GM21447 (cell line): ENCODE data around the gene RNF157.
A peak's percentile ranks its signal among the peaks of the same experiment; 100 is the strongest.
"Not testable (repeated sequence)": the region's sequence is repeated elsewhere in the genome, so short reads cannot be mapped to it uniquely, and the experiment has no call there.

Experiments
- ATAC-seq: cut with Tn5 transposase; IDR thresholded peaks from one replicate; pipeline ENCODE4 v1.9.1; 2021; ENCODE audit not compliant: unreplicated experiment

RNF157 gene

DNA sequence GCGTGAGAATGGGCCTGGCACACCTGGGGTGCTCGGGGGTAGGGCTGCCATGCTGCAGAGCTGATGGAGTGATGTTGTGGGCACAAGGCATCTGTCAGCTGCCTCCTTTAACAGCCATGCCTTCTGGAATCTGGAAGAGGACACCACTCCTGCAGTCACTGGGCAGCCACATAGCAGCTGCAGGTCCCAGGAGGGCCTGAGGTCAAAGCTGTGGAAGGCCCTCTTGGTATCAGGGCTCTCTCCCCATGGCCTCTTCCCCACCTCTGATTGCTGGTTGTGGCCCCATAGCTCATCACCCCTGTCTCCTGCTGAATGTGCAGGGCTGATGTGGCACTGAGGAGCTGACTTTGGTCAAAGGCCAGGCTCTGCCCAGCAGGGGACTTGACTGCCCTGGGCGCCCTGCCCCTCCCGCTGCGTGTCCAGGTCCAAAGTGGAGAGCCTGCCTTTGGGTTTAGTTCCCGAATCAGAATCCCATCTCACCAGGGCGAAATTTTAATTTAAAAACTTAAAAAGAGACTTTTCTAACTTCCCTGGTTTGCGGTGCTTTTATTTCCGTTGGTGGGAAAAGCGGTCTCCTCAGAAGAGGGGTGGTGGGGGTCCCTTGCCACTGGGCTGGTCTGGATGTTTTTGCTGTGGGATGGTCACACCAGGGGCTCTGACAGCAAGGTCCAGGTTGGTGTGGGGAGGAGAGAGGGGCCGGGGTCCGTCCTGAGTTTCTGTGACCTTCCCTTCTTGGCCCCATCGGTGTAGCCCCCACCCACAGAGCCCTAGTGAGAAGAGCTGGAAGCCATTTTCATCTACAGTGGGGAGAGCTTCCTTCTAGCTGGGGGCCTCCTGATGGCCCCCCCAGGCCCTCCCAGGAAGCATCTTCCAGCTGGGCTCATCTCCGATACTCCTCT is 30.7 kb upstream of the RNF157 start:
- peak; percentile 2 for ATAC-seq

- no peak for ATAC-seq
Observed at GRCh38 chr17:76270127-76270592, 29.9 kb upstream of the RNF157 start.

DNA sequence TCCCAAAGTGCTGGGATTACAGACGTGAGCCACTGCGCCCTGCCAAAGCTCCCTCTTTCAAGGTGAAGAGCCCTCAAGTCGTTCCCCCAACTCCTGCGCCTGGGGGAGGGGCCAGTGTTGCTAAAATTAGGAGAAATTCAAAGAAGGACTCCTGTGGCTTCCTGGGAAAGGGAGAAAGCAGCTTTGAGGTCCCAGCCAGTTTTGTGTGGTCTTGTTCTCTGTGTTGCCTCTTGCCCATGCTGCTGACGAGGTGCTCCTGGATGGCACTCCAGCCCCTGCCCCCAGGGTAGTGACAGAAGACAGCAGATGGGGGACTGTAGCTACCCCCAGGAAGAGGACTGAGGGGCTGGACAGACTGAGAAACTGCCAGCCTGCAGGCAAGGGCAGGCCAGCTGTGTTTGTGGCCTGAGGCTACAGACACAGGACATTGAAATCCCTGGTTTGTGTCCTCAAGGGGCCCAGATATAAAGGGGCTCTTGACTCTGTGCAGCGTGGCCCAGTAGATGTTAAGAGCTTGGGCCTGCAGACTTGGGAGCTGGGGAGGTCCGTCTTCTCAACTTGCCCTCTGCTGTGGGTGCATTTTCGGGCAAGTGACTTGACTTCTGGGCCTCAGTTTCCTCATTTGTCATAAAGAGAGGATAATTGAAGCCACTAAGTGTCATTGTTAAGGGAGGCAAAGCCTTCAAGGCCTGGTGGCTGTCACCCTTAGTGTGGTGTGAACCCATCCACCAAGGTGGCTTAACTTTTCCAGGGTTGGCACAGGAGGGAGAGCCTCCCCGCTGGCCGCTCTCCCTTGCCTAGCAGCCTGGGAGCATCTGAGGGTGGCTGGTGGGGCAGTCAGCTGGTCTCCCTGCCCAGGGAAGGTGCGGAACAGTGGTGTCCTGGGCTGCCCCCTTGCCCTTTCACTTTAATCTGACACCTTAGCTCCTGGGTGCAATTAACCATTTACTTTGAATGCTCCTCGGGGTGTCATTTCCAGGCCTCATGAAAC is 29.0 kb upstream of the RNF157 start:
- ATAC-seq = no peak

GRCh38 chr17:76268015-76268749 is 27.9 kb upstream of the RNF157 start:
- no peak for ATAC-seq

DNA sequence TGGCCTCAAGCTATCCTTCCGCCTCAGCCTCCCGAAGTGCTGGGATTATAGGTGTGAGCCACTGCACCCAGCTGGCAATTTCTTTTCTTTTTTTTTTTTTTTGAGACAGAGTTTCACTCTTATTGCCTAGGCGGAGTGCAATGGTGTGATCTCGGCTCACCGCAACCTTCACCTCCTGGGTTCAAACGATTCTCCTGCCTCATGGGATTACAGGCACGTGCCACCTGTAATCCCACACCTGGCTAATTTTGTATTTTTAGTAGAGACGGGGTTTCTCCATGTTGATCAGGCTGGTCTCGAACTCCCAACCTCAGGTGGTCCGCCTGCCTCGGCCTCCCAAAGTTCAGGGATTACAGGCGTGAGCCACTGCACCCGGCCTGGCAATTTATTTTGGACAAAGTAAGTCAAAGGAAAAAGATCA is 27.3 kb upstream of the RNF157 start:
- not testable (repeated sequence) for ATAC-seq

DNA sequence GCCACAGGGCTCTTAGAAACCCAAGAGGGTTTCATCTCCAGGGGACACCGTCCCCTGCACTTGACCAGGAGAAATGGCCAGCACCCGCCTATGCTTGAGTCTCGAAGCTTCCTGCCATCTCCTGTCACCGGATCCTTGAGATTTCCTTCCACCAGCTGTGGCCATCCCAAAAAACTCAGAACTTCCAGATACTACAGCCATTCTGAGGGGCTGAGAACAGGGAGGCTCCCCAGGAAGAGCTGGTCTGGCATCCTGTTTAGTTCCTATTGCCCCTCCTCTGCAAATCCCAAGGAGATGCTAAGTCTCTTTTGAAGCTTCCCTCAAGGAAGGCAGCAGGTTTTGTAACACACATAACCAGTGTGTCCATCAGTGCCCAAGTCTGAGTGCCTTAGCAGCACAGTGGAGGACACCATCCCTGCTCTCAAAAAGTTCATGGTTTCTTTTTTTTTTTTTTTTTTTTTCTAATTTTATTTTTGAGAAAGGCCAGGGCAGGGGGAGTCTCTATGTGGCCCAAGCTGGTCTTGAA is 26.8 kb upstream of the RNF157 start:
- ATAC-seq = no peak

GRCh38 chr17:76266244-76266938 is 26.1 kb upstream of the RNF157 start:
- ATAC-seq = no peak

DNA sequence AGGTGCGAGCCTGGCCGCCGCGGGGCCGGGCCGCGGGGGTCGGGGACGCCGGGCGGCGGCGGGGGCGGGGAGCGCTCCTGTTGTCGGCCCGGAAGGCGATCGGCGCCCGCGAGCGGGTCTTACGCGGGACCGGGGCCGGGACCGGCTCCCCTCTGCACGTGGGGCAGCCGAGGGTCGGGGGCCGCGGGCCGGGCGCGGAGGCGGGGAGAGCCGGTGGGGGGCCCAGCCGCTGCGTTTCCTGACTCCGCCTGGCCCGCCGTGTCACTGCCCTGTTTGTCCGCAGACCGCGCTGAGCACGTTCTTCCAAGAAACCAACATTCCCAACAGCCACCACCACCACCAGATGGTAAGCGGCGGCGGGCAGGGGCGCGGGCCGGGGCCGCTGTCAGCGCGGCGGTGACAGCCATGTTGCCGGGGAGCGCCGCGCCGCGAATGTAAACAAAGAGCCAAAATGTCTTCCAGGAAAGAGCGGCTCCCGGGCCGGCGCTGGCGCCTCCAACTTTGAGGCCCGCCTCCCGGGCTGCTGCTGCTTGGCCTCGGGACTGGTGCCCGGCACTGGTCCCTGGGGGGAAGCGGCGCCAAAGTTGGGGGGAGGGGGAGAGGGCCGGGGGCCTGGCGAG is 25.4 kb upstream of the RNF157 start:
- no peak for ATAC-seq

DNA sequence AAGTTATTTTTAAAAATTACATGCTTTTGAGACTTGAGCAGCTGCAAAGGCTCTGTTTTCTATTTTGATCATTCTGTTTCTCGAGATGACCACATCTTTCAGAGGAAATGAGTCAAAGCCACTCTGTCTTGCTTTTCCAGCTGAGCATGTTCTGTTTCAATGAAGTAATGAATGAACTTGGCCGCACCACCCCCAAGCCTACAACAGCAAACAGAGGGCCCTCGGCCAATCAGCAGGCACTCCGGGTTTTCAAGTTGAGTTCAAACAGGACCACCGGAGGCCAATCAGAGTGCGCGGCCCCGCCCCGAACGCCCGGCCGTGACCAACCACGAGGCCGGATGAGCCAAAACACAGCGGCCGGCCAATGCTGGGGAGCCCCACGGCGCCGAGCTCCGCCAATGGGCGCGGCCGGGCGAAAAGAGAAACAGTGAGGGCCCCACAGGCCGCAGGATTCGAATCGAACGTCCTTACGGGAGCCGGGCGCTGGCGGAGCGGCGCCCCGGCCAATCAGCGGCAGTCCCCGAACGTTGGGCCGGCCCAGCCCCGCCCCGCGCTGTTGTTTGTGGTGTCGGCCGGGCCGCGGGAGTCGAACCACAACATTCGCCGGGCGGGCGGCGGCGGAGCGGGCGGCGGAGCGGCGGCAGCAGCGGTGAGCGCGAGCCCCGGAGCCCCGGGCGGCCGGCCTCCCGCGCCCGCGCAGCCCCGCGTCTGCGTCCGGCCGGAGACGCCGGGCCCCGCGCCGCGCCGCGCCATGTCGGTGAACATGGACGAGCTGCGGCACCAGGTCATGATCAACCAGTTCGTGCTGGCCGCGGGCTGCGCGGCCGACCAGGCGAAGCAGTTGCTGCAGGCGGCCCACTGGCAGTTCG is 24.7 kb upstream of the RNF157 start, which contains the start of gene UBALD2:
UBALD2 (plus strand) TSS at position 594 of the 869 bp plus-strand sequence; CDS start at position 752, 158 bp downstream.
- ATAC-seq = peak; percentile 59

- peak; percentile 0 for ATAC-seq
Observed at GRCh38 chr17:76264425-76264754, 24.1 kb upstream of the RNF157 start.

DNA sequence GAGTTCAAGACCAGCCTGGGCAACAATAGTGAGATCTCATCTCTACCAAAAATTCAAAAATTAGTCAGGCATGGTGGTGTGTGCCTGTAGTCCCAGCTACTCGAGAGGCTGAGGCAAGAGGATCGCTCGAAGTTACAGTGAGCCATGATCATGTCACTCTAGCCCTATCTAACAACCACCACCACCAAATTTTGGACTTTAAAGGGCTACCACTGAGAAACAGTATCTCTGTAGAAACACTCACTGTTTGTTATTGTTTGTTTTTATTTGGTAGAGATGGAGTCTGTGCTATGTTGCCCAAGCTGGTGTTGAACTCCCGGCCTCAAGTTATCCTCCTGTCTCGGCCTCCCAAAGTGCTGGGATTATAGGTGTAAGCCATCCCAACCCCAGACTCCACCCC is 23.6 kb upstream of the RNF157 start:
- ATAC-seq = no peak

- ATAC-seq = no peak
Observed at GRCh38 chr17:76262732-76263344, 22.5 kb upstream of the RNF157 start.

- no peak for ATAC-seq
Observed at GRCh38 chr17:76261421-76262215, 21.3 kb upstream of the RNF157 start.

DNA sequence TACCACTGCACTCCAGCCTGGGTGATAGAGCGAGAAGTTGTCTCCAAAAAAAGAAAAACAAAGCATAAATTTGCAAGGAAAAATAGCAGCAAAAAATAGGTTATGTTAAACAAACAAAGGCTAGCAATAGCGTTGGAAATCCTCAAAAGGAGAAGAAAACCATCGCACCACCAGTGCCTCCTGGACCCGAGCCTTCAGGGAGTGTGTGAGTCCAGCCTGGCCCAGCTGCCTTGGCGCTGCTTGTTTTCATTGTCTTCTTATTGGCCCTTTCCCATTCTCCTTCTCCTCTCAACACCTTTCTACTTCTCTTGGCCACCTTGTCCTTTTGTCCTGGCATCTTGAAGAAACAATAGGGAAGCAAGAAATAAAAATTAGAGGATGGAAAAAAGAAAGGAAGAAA is 20.4 kb upstream of the RNF157 start:
- ATAC-seq = no peak

DNA sequence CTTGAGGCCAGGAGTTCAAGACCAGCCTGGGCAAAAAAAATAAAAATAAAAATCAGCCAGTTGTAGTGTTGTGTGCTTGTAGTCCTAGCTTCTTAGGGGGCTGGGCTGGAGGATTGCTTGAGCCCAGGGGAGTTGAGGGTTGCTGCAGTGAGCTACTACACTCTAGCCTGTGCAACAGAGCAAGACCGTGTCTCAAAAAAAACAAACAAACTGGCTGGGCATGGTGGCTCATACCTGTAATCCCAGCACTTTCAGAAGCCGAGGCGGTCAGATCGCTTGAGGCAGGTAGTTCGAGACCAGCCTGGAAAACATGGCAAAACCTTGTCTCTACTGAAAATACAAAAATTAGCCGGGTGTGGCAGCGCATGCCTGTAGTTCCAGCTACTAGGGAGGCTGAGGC is 19.9 kb upstream of the RNF157 start:
- ATAC-seq = no peak

DNA sequence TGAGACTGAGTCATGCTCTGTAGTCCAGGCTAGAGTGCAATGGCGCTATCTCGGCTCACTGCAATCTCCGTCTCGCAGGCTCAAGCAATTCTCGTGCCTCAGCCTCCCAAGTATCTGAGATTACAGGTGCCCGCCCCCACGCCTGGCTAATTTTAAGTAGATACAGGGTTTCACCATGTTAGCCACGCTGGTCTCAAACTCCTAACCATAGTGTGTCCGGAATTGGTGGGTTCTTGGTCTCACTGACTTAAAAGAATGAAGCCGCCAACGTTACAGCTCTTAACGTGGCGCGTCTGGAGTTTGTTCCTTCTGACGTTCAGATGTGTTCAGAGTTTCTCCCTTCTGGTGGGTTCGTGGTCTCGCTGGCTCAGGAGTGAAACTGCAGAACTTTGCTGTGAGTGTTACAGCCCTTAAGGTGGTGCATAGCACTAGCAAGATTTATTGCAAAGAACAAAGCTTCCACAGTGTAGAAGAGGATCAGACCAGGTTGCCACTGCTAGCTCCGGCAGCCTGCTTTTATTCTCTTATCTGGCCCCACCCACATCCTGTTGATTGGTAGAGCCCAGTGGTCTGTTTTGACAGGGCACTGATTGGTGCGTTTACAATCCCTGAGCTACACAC is 16.2 kb upstream of the RNF157 start:
- not testable (repeated sequence) for ATAC-seq
